Activated T-cell treated with anti-CD3 and anti-CD28 coated beads, Interleukin-2, amount 50 U/mL, for 24 hours (primary cell): ENCODE data around the gene SUGP2.

Experiments used
- DNase-seq: peaks from one replicate; pipeline ENCODE4 v3.0.0-alpha.2; 2020
- H3K27ac Mint-ChIP-seq: 2 replicates; pipeline ENCODE4 v1.8.0; 2020; ENCODE audit warnings: mild to moderate bottlenecking, mixed read lengths
- H3K27me3 Mint-ChIP-seq: 2 replicates; pipeline ENCODE4 v1.8.0; 2020; ENCODE audit warnings: mixed read lengths
- H3K36me3 Mint-ChIP-seq: 2 replicates; pipeline ENCODE4 v1.8.0; 2020; ENCODE audit warnings: low read depth, mixed read lengths
- H3K4me1 Mint-ChIP-seq: 2 replicates; pipeline ENCODE4 v1.8.0; 2020; ENCODE audit warnings: low read depth, mixed read lengths
- H3K4me3 Mint-ChIP-seq: 2 replicates; pipeline ENCODE4 v1.8.0; 2020; ENCODE audit warnings: mild to moderate bottlenecking, moderate library complexity, mixed read lengths
- H3K9me3 Mint-ChIP-seq: 2 replicates; pipeline ENCODE4 v1.8.0; 2020; ENCODE audit warnings: mixed read lengths

Gene SUGP2

GRCh38 chr19:19064098-19064722 lies 30.9 kb upstream of the SUGP2 start:
- peaks cover 45% of the 10 kb centered on the region for H3K4me1 Mint-ChIP-seq
- no peaks in the 10 kb centered on the region for H3K9me3 Mint-ChIP-seq
- H3K27ac Mint-ChIP-seq = peak overlapping the region; percentile 80
- H3K36me3 Mint-ChIP-seq = peaks cover 41% of the 10 kb centered on the region
- no peak for DNase-seq
- H3K27me3 Mint-ChIP-seq = no peaks in the 10 kb centered on the region
- H3K4me3 Mint-ChIP-seq = peak overlapping the region; percentile 80

- Mint-ChIP-seq H3K27me3 (no peaks in the 10 kb centered on the region), H3K4me1 (peaks cover 42% of the 10 kb centered on the region), H3K4me3 (peak within 1 kb of the TSS; percentile 80), H3K36me3 (peaks cover 48% of the 10 kb centered on the region), H3K9me3 (no peaks in the 10 kb centered on the region), H3K27ac (peak within 1 kb of the TSS; percentile 92)
- DNase-seq = peak; percentile 99
Observed at GRCh38 chr19:19063183-19064097, 30.1 kb upstream of the SUGP2 start, which contains the start of gene SLC25A42. SLC25A42 (plus strand) TSS chr19:19063994; CDS start chr19:19096125, 32,131 bp downstream.

- no peaks in the 10 kb centered on the region for H3K9me3 Mint-ChIP-seq
- H3K4me3 Mint-ChIP-seq = peak overlapping the region; percentile 80
- peak; percentile 46 for DNase-seq
- H3K27me3 Mint-ChIP-seq = no peaks in the 10 kb centered on the region
- peaks cover 54% of the 10 kb centered on the region for H3K36me3 Mint-ChIP-seq
- peaks cover 40% of the 10 kb centered on the region for H3K4me1 Mint-ChIP-seq
- peak overlapping the region; percentile 92 for H3K27ac Mint-ChIP-seq
Observed at GRCh38 chr19:19062454-19063182, 29.3 kb upstream of the SUGP2 start.

GRCh38 chr19:19061506-19061905 lies 28.2 kb upstream of the SUGP2 start:
- peaks cover 63% of the 10 kb centered on the region for H3K36me3 Mint-ChIP-seq
- no peak for DNase-seq
- H3K27ac Mint-ChIP-seq = peak overlapping the region; percentile 14
- no peaks in the 10 kb centered on the region for H3K27me3 Mint-ChIP-seq
- no peaks in the 10 kb centered on the region for H3K9me3 Mint-ChIP-seq
- H3K4me3 Mint-ChIP-seq = no peak overlapping the region
- peaks cover 31% of the 10 kb centered on the region for H3K4me1 Mint-ChIP-seq

GRCh38 chr19:19059837-19060611 lies 26.7 kb upstream of the SUGP2 start:
- peaks cover 78% of the 10 kb centered on the region for H3K36me3 Mint-ChIP-seq
- H3K4me3 Mint-ChIP-seq = no peak overlapping the region
- no peak for DNase-seq
- H3K4me1 Mint-ChIP-seq = peaks cover 24% of the 10 kb centered on the region
- peak overlapping the region; percentile 37 for H3K27ac Mint-ChIP-seq
- H3K9me3 Mint-ChIP-seq = no peaks in the 10 kb centered on the region
- H3K27me3 Mint-ChIP-seq = no peaks in the 10 kb centered on the region

DNA sequence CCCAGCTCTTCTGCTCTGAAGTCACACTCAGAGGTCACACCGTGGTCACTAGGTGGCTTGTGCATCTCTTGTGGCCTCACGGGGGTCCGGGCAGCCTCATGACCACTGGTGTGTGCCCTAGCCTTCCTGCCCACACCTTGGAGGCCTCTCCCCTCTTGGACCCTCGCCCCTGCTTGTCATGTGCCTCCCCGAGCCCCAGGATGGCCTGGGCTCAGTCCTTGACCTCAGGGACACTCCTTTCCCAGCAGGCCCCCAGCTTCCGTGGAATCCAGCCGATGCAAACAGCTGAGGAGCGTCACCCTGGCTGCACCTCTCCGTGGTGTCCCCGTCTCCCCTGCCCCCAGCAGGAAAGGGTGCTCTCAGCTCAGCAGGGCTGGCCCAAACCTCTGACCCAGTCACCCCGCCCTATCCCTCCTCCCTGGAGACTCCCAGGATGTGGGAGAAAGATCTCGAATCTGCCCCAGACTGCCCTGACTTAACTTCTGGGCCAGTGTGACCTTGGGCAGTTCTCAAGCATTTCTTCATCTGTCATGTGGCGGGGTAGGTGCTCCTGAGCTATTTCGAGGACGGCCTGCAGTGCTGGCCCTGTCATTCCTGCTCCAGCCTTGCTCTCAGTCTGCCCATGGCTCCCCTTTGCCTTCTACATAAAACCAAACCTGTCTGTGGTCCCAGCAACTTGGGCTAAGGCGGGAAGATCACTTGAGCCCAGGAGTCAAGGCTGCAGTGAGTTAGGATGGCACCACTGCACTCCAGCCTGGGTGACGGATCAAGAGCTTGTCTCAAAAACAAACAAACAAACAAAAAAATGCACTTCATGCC lies 25.9 kb upstream of the SUGP2 start:
- no peak overlapping the region for H3K4me3 Mint-ChIP-seq
- H3K27me3 Mint-ChIP-seq = no peaks in the 10 kb centered on the region
- H3K36me3 Mint-ChIP-seq = peaks cover 86% of the 10 kb centered on the region

DNA sequence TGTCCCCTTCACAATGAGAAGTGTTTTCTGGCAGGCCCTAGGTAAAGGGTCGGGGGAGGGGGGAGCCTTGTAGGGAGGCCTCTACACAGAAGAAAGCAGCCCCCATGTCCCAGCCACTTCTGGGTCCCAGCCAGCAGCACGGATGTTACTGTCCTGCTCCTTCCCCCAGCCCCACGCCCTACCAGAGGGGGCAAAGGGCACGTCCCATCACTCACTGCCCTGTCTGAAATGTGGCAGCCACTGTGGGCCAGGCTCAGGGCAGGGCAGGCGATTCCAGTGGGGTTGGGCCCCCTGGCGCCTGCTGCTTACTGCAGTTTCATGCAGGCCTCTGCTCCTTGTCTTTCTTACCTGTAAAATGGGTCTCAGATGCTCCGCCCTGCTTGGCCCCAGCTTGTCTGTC lies 24.4 kb upstream of the SUGP2 start:
- no peaks in the 10 kb centered on the region for H3K9me3 Mint-ChIP-seq
- peaks cover 12% of the 10 kb centered on the region for H3K4me1 Mint-ChIP-seq
- no peak overlapping the region for H3K27ac Mint-ChIP-seq
- no peak overlapping the region for H3K4me3 Mint-ChIP-seq
- DNase-seq = no peak
- peaks cover 93% of the 10 kb centered on the region for H3K36me3 Mint-ChIP-seq
- H3K27me3 Mint-ChIP-seq = no peaks in the 10 kb centered on the region

More for the DNA sequence above, 25.9 kb upstream of the SUGP2 start:
- Mint-ChIP-seq H3K27ac (no peak overlapping the region), H3K9me3 (no peaks in the 10 kb centered on the region), H3K4me1 (peaks cover 19% of the 10 kb centered on the region)
- DNase-seq = no peak

GRCh38 chr19:19057317-19057716 lies 24.0 kb upstream of the SUGP2 start:
- H3K27ac Mint-ChIP-seq = no peak overlapping the region
- H3K4me1 Mint-ChIP-seq = peaks cover 8% of the 10 kb centered on the region
- no peaks in the 10 kb centered on the region for H3K27me3 Mint-ChIP-seq
- DNase-seq = no peak
- no peak overlapping the region for H3K4me3 Mint-ChIP-seq
- no peaks in the 10 kb centered on the region for H3K9me3 Mint-ChIP-seq
- peaks cover 93% of the 10 kb centered on the region for H3K36me3 Mint-ChIP-seq

DNA sequence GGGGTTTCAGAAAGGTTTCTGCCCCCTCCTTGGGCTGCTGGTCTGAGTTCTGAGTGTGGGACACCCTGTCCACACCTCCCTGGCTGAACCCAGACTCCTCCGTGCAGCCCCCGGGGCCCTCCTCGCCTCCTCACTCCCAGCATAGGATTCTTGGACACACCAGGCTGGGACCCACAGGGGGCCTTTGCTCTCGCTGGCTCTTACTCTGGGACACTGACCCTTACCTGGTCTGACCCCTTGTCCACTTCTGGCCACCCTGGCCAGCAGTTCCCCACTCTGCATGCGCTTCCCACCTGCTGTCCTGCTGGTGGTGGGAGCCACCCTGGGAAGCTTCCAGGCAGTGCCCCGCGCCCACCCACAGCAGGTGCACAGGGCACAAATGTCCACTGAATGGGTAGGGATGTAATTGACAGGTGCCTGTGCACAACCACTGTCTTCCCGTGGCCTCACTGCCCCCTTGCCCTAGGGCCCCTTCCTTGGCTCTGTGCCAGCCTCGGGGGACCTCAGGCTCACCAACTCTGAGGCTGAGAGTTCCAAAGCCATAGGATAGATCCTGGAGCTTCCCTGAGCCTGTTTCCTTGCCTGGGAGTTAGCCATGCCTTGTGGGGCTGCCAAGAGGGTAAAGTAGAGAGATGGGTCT lies 23.4 kb upstream of the SUGP2 start:
- Mint-ChIP-seq H3K4me3 (no peak overlapping the region), H3K4me1 (peaks cover 3% of the 10 kb centered on the region), H3K36me3 (peaks cover 94% of the 10 kb centered on the region), H3K9me3 (no peaks in the 10 kb centered on the region), H3K27ac (no peak overlapping the region), H3K27me3 (no peaks in the 10 kb centered on the region)
- DNase-seq = no peak

DNA sequence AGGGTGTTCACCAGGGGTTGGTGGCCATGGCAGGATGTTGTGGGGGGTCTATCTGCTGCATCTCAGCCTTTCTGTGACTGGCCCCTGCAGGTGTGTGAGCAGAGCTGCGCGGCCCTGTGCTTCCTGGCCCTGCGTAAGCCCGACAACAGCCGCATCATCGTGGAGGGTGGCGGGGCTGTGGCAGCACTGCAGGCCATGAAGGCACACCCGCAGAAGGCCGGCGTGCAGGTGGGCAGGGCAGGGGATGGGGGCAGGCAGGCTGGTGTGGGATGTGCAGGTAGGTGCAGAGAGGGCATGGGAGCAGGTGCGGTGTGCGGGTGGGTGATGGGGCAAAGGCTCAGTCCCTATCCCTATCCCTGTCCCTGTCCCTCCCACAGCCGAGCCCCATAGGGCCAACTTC lies 22.4 kb upstream of the SUGP2 start:
- H3K9me3 Mint-ChIP-seq = no peaks in the 10 kb centered on the region
- no peak overlapping the region for H3K27ac Mint-ChIP-seq
- H3K4me1 Mint-ChIP-seq = no peaks in the 10 kb centered on the region
- no peaks in the 10 kb centered on the region for H3K27me3 Mint-ChIP-seq
- no peak for DNase-seq
- peaks cover 94% of the 10 kb centered on the region for H3K36me3 Mint-ChIP-seq
- H3K4me3 Mint-ChIP-seq = no peak overlapping the region

DNA sequence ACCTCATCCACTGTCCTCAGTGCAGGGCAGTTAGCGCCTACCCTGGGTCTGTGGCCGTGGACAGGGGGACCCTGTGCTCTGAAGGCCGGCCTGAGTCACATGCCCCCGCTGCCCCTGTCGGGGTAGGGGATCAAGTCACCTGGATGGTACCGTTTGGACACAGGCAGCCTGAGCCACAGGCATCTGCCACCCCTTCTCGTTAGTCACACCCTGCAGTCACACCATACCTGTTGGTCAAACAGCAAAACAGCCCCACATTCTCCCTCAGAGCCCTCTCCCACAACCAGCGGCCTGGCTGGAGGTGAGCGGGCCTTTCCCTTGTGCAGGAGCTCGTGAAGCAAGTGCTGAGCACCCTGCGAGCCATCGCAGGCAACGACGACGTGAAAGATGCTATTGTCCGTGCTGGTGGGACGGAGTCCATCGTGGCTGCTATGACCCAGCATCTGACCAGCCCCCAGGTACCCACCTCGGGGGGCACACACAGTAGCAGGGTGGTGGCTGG lies 21.7 kb upstream of the SUGP2 start:
- no peak overlapping the region for H3K27ac Mint-ChIP-seq
- no peak overlapping the region for H3K4me3 Mint-ChIP-seq

GRCh38 chr19:19054315-19054938 lies 21.1 kb upstream of the SUGP2 start:
- peaks cover 96% of the 10 kb centered on the region for H3K36me3 Mint-ChIP-seq
- H3K9me3 Mint-ChIP-seq = no peaks in the 10 kb centered on the region
- H3K4me1 Mint-ChIP-seq = peaks cover 1% of the 10 kb centered on the region
- no peak overlapping the region for H3K4me3 Mint-ChIP-seq
- DNase-seq = no peak
- no peaks in the 10 kb centered on the region for H3K27me3 Mint-ChIP-seq
- no peak overlapping the region for H3K27ac Mint-ChIP-seq

More for the DNA sequence above, 21.7 kb upstream of the SUGP2 start:
- no peaks in the 10 kb centered on the region for H3K9me3 Mint-ChIP-seq
- peaks cover 96% of the 10 kb centered on the region for H3K36me3 Mint-ChIP-seq
- peaks cover under 1% of the 10 kb centered on the region for H3K4me1 Mint-ChIP-seq
- DNase-seq = no peak
- H3K27me3 Mint-ChIP-seq = no peaks in the 10 kb centered on the region
